Endothelial cell of umbilical vein (primary cell): ENCODE measurements around the gene CXCR2. TPM values are rescaled to one million over a fixed set of nuclear protein-coding genes. Genes with fewer than 3 reads are reported as not detected.

Experiments used
- BruUV-seq: library from RNA; stranded (reverse); fragments of 400-500 nt; replicated peaks from 2 replicates; lab custom pipeline; 2021; lab: Mats Ljungman, UMichigan
- CTCF ChIA-PET: fragments of 300-600, 350-600 bp; sonication (Branson Sonifier 250); formaldehyde crosslinking; loops from one replicate; lab custom pipeline; 2021; ENCODE audit warnings: antibody characterized with exemption, inconsistent platforms; lab: Charles Lee
- POLR2A ChIA-PET: fragments of 300-600, 350-600 bp; sonication (Branson Sonifier 250); formaldehyde crosslinking; loops from one replicate; lab custom pipeline; 2021; ENCODE audit warnings: antibody characterized with exemption, inconsistent platforms; lab: Charles Lee
- DNase-seq: peaks from one replicate; pipeline ENCODE4 v3.0.0-alpha.2; 2011; ENCODE audit warnings: low read depth, low spot score
- FAIRE-seq: peaks from 2 replicates; lab custom pipeline; 2011; peaks lifted over from hg19 to GRCh38; lab: Jason Lieb, UNC
- H2AFZ ChIP-seq: 2 replicates; pipeline ENCODE4 v1.6.0; 2012; ENCODE audit warnings: low read depth, low read length, control low read depth, inconsistent platforms
- H3K27ac ChIP-seq: 2 replicates; pipeline ENCODE4 v1.5.1; 2011; ENCODE audit warnings: low read depth, mild to moderate bottlenecking, control low read depth, low read length, moderate library complexity; ENCODE audit not compliant: insufficient read depth
- H3K27me3 ChIP-seq, 2 experiments: 2 replicates each; pipeline versions ENCODE4 v1.6.0 to v1.6.1; 2011; ENCODE audit warnings: low read length in 2 of 2, mixed read lengths in 1 of 2; ENCODE audit not compliant: control insufficient read depth in 2 of 2, insufficient read depth in 2 of 2
- H3K36me3 ChIP-seq, 2 experiments: 2 replicates in 1 of 2; 3 replicates in 1 of 2; pipeline ENCODE4 v1.5.1; 2011; ENCODE audit warnings: low read length in 2 of 2, mild to moderate bottlenecking in 1 of 2, moderate library complexity in 1 of 2; ENCODE audit not compliant: control insufficient read depth in 2 of 2, insufficient read depth in 2 of 2; ENCODE audit errors: extremely low read depth in 1 of 2
- H3K4me1 ChIP-seq: 3 replicates; pipeline ENCODE4 v1.5.1; 2011; ENCODE audit warnings: mild to moderate bottlenecking, low read length; ENCODE audit not compliant: control insufficient read depth, insufficient read depth; ENCODE audit errors: extremely low read depth
- H3K4me2 ChIP-seq: 2 replicates; pipeline ENCODE4 v1.6.1; 2011; ENCODE audit warnings: low read length, control low read depth, mixed read lengths; ENCODE audit not compliant: insufficient read depth
- H3K4me3 ChIP-seq, 3 experiments: fragments of 200-600 bp in 1 of 3; sonication (generic), shearing (Covaris generic) in 1 of 3; replicated peaks in 1 of 3; 2 replicates each; pipeline ENCODE4 v1.5.1; 2011 to 2016; ENCODE audit warnings: control low read depth in 3 of 3, low read length in 3 of 3, mild to moderate bottlenecking in 2 of 3, inconsistent platforms in 1 of 3, low read depth in 1 of 3, moderate library complexity in 1 of 3; ENCODE audit not compliant: insufficient read depth in 1 of 3
- H3K79me2 ChIP-seq: 2 replicates; pipeline ENCODE4 v1.6.0; 2012; ENCODE audit warnings: low read length, inconsistent platforms; ENCODE audit not compliant: control insufficient read depth, insufficient read depth
- H3K9ac ChIP-seq: replicated peaks from 2 replicates; pipeline ENCODE3; 2011; ENCODE audit warnings: low read length, control low read depth; ENCODE audit not compliant: insufficient read depth; ENCODE audit errors: extremely low read depth
- H3K9me1 ChIP-seq: replicated peaks from 3 replicates; pipeline ENCODE4 v1.6.0; 2011; ENCODE audit warnings: mild to moderate bottlenecking, low read length; ENCODE audit not compliant: control insufficient read depth, insufficient read depth; ENCODE audit errors: extremely low read depth
- H3K9me3 ChIP-seq: replicated peaks from 2 replicates; pipeline ENCODE4 v1.5.1; 2012; ENCODE audit warnings: low read length, inconsistent platforms; ENCODE audit not compliant: control insufficient read depth, insufficient read depth
- H4K20me1 ChIP-seq: replicated peaks from 2 replicates; pipeline ENCODE3; 2011; ENCODE audit warnings: mild to moderate bottlenecking, low read length; ENCODE audit not compliant: control insufficient read depth, insufficient read depth; ENCODE audit errors: extremely low read depth
- CTCF ChIP-seq, 2 donors: IDR thresholded peaks; 1 replicate in 1 of 2; 2 replicates in 1 of 2; pipeline ENCODE4 v1.5.1; 2011; ENCODE audit warnings: low read length in 2 of 2, mild to moderate bottlenecking in 2 of 2, moderate library complexity in 2 of 2, control low read depth in 1 of 2, inconsistent platforms in 1 of 2, low read depth in 1 of 2; ENCODE audit not compliant: insufficient read depth in 1 of 2; ENCODE audit errors: extremely low read depth in 1 of 2
- EZH2 ChIP-seq: IDR thresholded peaks from 2 replicates; pipeline ENCODE4 v1.6.1; 2012; ENCODE audit warnings: borderline replicate concordance, low read depth, mild to moderate bottlenecking, moderate library complexity, low read length, inconsistent platforms; ENCODE audit not compliant: severe bottlenecking
- FOS ChIP-seq: IDR thresholded peaks from 2 replicates; pipeline ENCODE4 v1.6.1; 2011; ENCODE audit warnings: mild to moderate bottlenecking, low read length, moderate library complexity, borderline replicate concordance; ENCODE audit not compliant: insufficient read depth
- GATA2 ChIP-seq: IDR thresholded peaks from 2 replicates; pipeline ENCODE4 v1.7.0; 2011; ENCODE audit warnings: low read depth, mild to moderate bottlenecking, moderate library complexity, mixed read lengths, low read length; ENCODE audit not compliant: insufficient read length, insufficient read depth
- JUN ChIP-seq: IDR thresholded peaks from 2 replicates; pipeline ENCODE4 v1.6.1; 2011; ENCODE audit warnings: borderline replicate concordance, low read depth; ENCODE audit not compliant: insufficient read length, insufficient read depth
- MYC ChIP-seq: IDR thresholded peaks from one replicate; pipeline ENCODE4 v1.6.1; 2011; ENCODE audit warnings: mild to moderate bottlenecking, low read depth, low read length
- POLR2A ChIP-seq: IDR thresholded peaks from 2 replicates; pipeline ENCODE4 v1.6.1; 2012; ENCODE audit warnings: low read depth, mild to moderate bottlenecking, control low read depth, low read length
- POLR2AphosphoS5 ChIP-seq: IDR thresholded peaks from 2 replicates; pipeline ENCODE4 v1.6.1; 2012; ENCODE audit warnings: low read depth, mild to moderate bottlenecking, control low read depth, low read length, moderate library complexity; ENCODE audit not compliant: insufficient read depth
- dilution Hi-C: fragments of 300-500 bp; cut with MboI; formaldehyde crosslinking; loops from one replicate; pipeline ENCODE4 v1.15.0; 2019; ENCODE audit warnings: low sequenced_read_pairs; ENCODE audit not compliant: extremely low pct_ligation_motif_present
- intact Hi-C: fragments of 100-400 bp; cut with micrococcal nuclease; formaldehyde crosslinking; loops from one replicate; pipeline ENCODE4 v1.10.0; 2022
- polyA plus RNA-seq, 4 experiments: library from polyadenylated mRNA; depleted of rRNA in 3 of 4; stranded (reverse) in 3 of 4; unstranded in 1 of 4; fragments of >200 nt; gene quantifications; 2 replicates each; pipeline versions ENCODE4 v1.2.1 to v1.2.3, GENCODE V29; 2011 to 2012; ENCODE audit warnings: missing spikeins in 1 of 4
- total RNA-seq: library from RNA; stranded (reverse); gene quantifications from 2 replicates; pipeline ENCODE4 v1.2.3, GENCODE V29; 2021
- TF ChIP-seq, protein P1 (sequence below): IDR thresholded peaks from 2 replicates; pipeline ENCODE4 v1.6.1; 2011; ENCODE audit not compliant: insufficient read depth, insufficient read length

CXCR2 gene
- total and polyA plus RNA-seq, 2 donors (not counting 3 experiments of a cell fraction or from before 2014, with no cell fraction given): not detected

GRCh38 chr2:218149098-218149497 is 23.3 kb downstream of the CXCR2 start:
- Histone ChIP-seq H3K79me2 (no peaks in the 10 kb centered on the region), H3K27ac (no peak overlapping the region), H3K4me2 (no peak overlapping the region), H3K27me3 (peaks cover 3 to 7% of the 10 kb centered on the region in 2 experiments), H4K20me1 (no peaks in the 10 kb centered on the region), H3K4me1 (no peaks in the 10 kb centered on the region), H3K9me3 (no peaks in the 10 kb centered on the region), H3K9ac (no peak overlapping the region), H3K4me3 (no peak overlapping the region), H2AFZ (no peak overlapping the region), H3K9me1 (no peaks in the 10 kb centered on the region), H3K36me3 (no peaks in the 10 kb centered on the region)
- BruUV-seq: no TSS peak
- DNase-seq (no peak), FAIRE-seq (no peak)
- ChIA-PET POLR2A (no interaction called here), CTCF (no interaction called here)
- intact Hi-C loops (no loop called here), dilution Hi-C loops (no loop called here)
- TF ChIP-seq, protein P1, sequence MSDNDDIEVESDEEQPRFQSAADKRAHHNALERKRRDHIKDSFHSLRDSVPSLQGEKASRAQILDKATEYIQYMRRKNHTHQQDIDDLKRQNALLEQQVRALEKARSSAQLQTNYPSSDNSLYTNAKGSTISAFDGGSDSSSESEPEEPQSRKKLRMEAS: no peak
- no peak for TF ChIP-seq POLR2AphosphoS5
- TF ChIP-seq POLR2A: no peak
- no peak for TF ChIP-seq JUN
- TF ChIP-seq GATA2: no peak
- TF ChIP-seq MYC: no peak
- no peak for TF ChIP-seq FOS
- no peak for TF ChIP-seq EZH2
- no peak for TF ChIP-seq CTCF (IDR thresholded peaks at IDR 0.05; ENCODE audit: extremely low read depth in 1 of 2, insufficient read depth in 1 of 2, low read depth in 1 of 2, low read length in 2 of 2)
